IMR-90 (cell line): ENCODE data around the gene RNASE4. TPM values are rescaled to one million over a fixed set of nuclear protein-coding genes. Genes with fewer than 3 reads are reported as not detected.

Experiments used
- ATAC-seq: fragments of 200-7000 bp; cut with Tn5 transposase; 2 replicates; pipeline ENCODE4 v1.9.1; 2020; ENCODE audit warnings: low read depth, mild to moderate bottlenecking, moderate library complexity
- BruUV-seq: library from RNA; stranded (reverse); fragments of 400-500 nt; replicated peaks from 2 replicates; lab custom pipeline; 2021; lab: Mats Ljungman, UMichigan
- CTCF ChIA-PET: fragments of 300-600 bp; formaldehyde crosslinking; extraction: SDS; loops from one replicate; lab custom pipeline; 2021; ENCODE audit warnings: antibody characterized with exemption; lab: Yijun Ruan, JAX
- POLR2A ChIA-PET: fragments of 300-600 bp; sonication (Branson Sonifier 250); formaldehyde crosslinking; loops from one replicate; lab custom pipeline; 2022; ENCODE audit warnings: antibody characterized with exemption; ENCODE audit not compliant: unreplicated experiment; lab: Charles Lee
- DNase-seq: peaks from one replicate; pipeline ENCODE4 v3.0.0; 2013
- H2AFZ ChIP-seq: replicated peaks from 2 replicates; pipeline ENCODE3; 2013; ENCODE audit warnings: low read length, mild to moderate bottlenecking; ENCODE audit not compliant: poor library complexity
- H2AK5ac ChIP-seq: 2 replicates; pipeline ENCODE4 v1.6.1; 2013; ENCODE audit warnings: low read depth, low read length, inconsistent platforms
- H2AK9ac ChIP-seq: replicated peaks from 2 replicates; pipeline ENCODE3; 2013; ENCODE audit warnings: mild to moderate bottlenecking, low read depth, low read length, moderate library complexity; ENCODE audit not compliant: poor library complexity
- H2BK120ac ChIP-seq: 2 replicates; pipeline ENCODE4 v1.6.1; 2013; ENCODE audit warnings: low read depth, low read length, inconsistent platforms
- H2BK15ac ChIP-seq: 3 replicates; pipeline ENCODE4 v1.6.1; 2013; ENCODE audit warnings: low read depth, low read length, inconsistent platforms
- H2BK20ac ChIP-seq: 2 replicates; pipeline ENCODE4 v1.6.1; 2013; ENCODE audit warnings: low read depth, mild to moderate bottlenecking, inconsistent platforms, low read length, moderate library complexity
- H2BK5ac ChIP-seq: 2 replicates; pipeline ENCODE4 v1.6.1; 2013; ENCODE audit warnings: mild to moderate bottlenecking, low read depth, low read length, inconsistent platforms; ENCODE audit not compliant: poor library complexity, severe bottlenecking
- H3K14ac ChIP-seq: replicated peaks from 2 replicates; pipeline ENCODE4 v1.6.1; 2013; ENCODE audit warnings: low read depth, low read length, inconsistent platforms
- H3K18ac ChIP-seq: 2 replicates; pipeline ENCODE4 v1.6.1; 2013; ENCODE audit warnings: low read depth, low read length, control low read depth
- H3K23ac ChIP-seq: 2 replicates; pipeline ENCODE4 v1.6.1; 2013; ENCODE audit warnings: low read depth, low read length, inconsistent platforms
- H3K27ac ChIP-seq: 2 replicates; pipeline ENCODE4 v1.5.1; 2013; ENCODE audit warnings: mild to moderate bottlenecking, control low read depth, low read length; ENCODE audit not compliant: insufficient read depth
- H3K27me3 ChIP-seq: 2 replicates; pipeline ENCODE4 v1.6.1; 2013; ENCODE audit warnings: low read length; ENCODE audit not compliant: control insufficient read depth, insufficient read depth
- H3K36me3 ChIP-seq: 2 replicates; pipeline ENCODE4 v1.6.1; 2013; ENCODE audit warnings: low read length, mixed read lengths; ENCODE audit not compliant: control insufficient read depth, insufficient read depth
- H3K4ac ChIP-seq: 2 replicates; pipeline ENCODE4 v1.6.1; 2013; ENCODE audit warnings: low read depth, low read length, inconsistent platforms
- H3K4me1 ChIP-seq: 2 replicates; pipeline ENCODE4 v1.6.1; 2013; ENCODE audit warnings: low read length, mixed read lengths; ENCODE audit not compliant: control insufficient read depth, insufficient read depth
- H3K4me2 ChIP-seq: 2 replicates; pipeline ENCODE4 v1.6.1; 2013; ENCODE audit warnings: low read depth, mild to moderate bottlenecking, control low read depth, low read length, moderate library complexity
- H3K4me3 ChIP-seq: 2 replicates; pipeline ENCODE4 v1.5.1; 2013; ENCODE audit warnings: low read depth, mild to moderate bottlenecking, control low read depth, low read length, moderate library complexity; ENCODE audit not compliant: insufficient read depth
- H3K56ac ChIP-seq: 2 replicates; pipeline ENCODE4 v1.6.1; 2013; ENCODE audit warnings: low read length, inconsistent platforms; ENCODE audit not compliant: insufficient read depth; ENCODE audit errors: extremely low read depth
- H3K79me1 ChIP-seq, 2 experiments: 2 replicates each; pipeline ENCODE4 v1.6.1; 2013; ENCODE audit warnings: low read length in 2 of 2, inconsistent platforms in 1 of 2, low read depth in 1 of 2
- H3K9ac ChIP-seq: 2 replicates; pipeline ENCODE4 v1.6.1; 2013; ENCODE audit warnings: low read depth, low read length, control low read depth
- H3K9me1 ChIP-seq: 2 replicates; pipeline ENCODE4 v1.6.1; 2013; ENCODE audit warnings: low read length, inconsistent platforms; ENCODE audit not compliant: insufficient read depth
- H3K9me3 ChIP-seq: 2 replicates; pipeline ENCODE4 v1.6.1; 2013; ENCODE audit warnings: low read length; ENCODE audit not compliant: control insufficient read depth, insufficient read depth
- H4K20me1 ChIP-seq: 2 replicates; pipeline ENCODE4 v1.6.1; 2013; ENCODE audit warnings: low read length, inconsistent platforms; ENCODE audit not compliant: insufficient read depth
- H4K5ac ChIP-seq: 2 replicates; pipeline ENCODE4 v1.6.1; 2013; ENCODE audit warnings: mild to moderate bottlenecking, low read depth, low read length, control low read depth
- H4K8ac ChIP-seq, 2 experiments: 2 replicates each; pipeline ENCODE4 v1.6.1; 2013; ENCODE audit warnings: low read depth in 2 of 2, low read length in 2 of 2, control low read depth in 1 of 2, inconsistent platforms in 1 of 2
- H4K91ac ChIP-seq: 2 replicates; pipeline ENCODE4 v1.6.1; 2013; ENCODE audit warnings: low read depth, low read length, inconsistent platforms; ENCODE audit not compliant: insufficient read depth
- BHLHE40 ChIP-seq: fragments of 150-350 bp; IDR thresholded peaks from 2 replicates; pipeline ENCODE4 v1.6.1; 2016; ENCODE audit warnings: mild to moderate bottlenecking, low read depth, low read length
- CEBPB ChIP-seq: IDR thresholded peaks from 2 replicates; pipeline ENCODE4 v1.6.1; 2012; ENCODE audit warnings: low read depth, low read length, improper control_type of control experiment
- CHD1 ChIP-seq: IDR thresholded peaks from 2 replicates; pipeline ENCODE4 v1.6.1; 2012; ENCODE audit warnings: low read depth, low read length, improper control_type of control experiment
- FOS ChIP-seq: fragments of 150-350 bp; IDR thresholded peaks from 2 replicates; pipeline ENCODE4 v1.6.1; 2016; ENCODE audit warnings: low read depth, low read length
- MAFK ChIP-seq: IDR thresholded peaks from 2 replicates; pipeline ENCODE4 v1.6.1; 2012; ENCODE audit warnings: low read depth, low read length, improper control_type of control experiment
- MAZ ChIP-seq: IDR thresholded peaks from 2 replicates; pipeline ENCODE4 v1.6.1; 2012; ENCODE audit warnings: low read depth, mild to moderate bottlenecking, low read length, improper control_type of control experiment, moderate library complexity, borderline replicate concordance
- POLR2A ChIP-seq: IDR thresholded peaks from 2 replicates; pipeline ENCODE4 v1.6.1; 2012; ENCODE audit warnings: mild to moderate bottlenecking, low read depth, low read length
- RAD21 ChIP-seq: IDR thresholded peaks from 2 replicates; pipeline ENCODE4 v1.6.1; 2012; ENCODE audit warnings: low read length, improper control_type of control experiment
- RCOR1 ChIP-seq: IDR thresholded peaks from 2 replicates; pipeline ENCODE4 v1.6.1; 2012; ENCODE audit warnings: mild to moderate bottlenecking, low read length, improper control_type of control experiment; ENCODE audit not compliant: insufficient replicate concordance
- RFX5 ChIP-seq: IDR thresholded peaks from 2 replicates; pipeline ENCODE4 v1.8.0; 2012; ENCODE audit warnings: low read depth, mild to moderate bottlenecking, low read length, moderate library complexity
- SMC3 ChIP-seq: fragments of 150-350 bp; IDR thresholded peaks from 2 replicates; pipeline ENCODE4 v1.6.1; 2016; ENCODE audit warnings: low read depth, mild to moderate bottlenecking, antibody characterized with exemption, low read length, moderate library complexity
- WGBS, 2 experiments: methylation state at CpG; one replicate each; pipeline versions ENCODE4 v1.1.5 to v1.1.7; 2013; ENCODE audit warnings: missing lambda C conversion rate in 2 of 2; ENCODE audit not compliant: insufficient read length in 1 of 2; ENCODE audit errors: extremely low coverage in 2 of 2; 5-methylcytosine and 5-hydroxymethylcytosine counted together
- dilution Hi-C: fragments of 300-500 bp; cut with HindIII; formaldehyde crosslinking; loops from one replicate; pipeline ENCODE4 v1.14.3; 2018; ENCODE audit warnings: low sequenced_read_pairs; ENCODE audit not compliant: unreplicated experiment
- in situ Hi-C: fragments of 300-500 bp; cut with MboI; formaldehyde crosslinking; loops from 3 replicates; pipeline ENCODE4 v1.14.3; 2019; ENCODE audit warnings: low sequenced_read_pairs, inconsistent platforms, mixed read lengths
- intact Hi-C: fragments of 100-400 bp; cut with micrococcal nuclease; formaldehyde crosslinking; loops from 2 replicates; pipeline ENCODE4 v1.10.0; 2022
- polyA plus RNA-seq, 3 experiments: library from polyadenylated mRNA; depleted of rRNA; stranded (reverse); fragments of >200 nt; gene quantifications; 2 replicates each; pipeline ENCODE4 v1.2.3, GENCODE V29; 2012; ENCODE audit warnings: low replicate concordance in 1 of 3
- total RNA-seq: library from RNA; depleted of rRNA; stranded (reverse); fragments of >200 nt; gene quantifications from 2 replicates; pipeline ENCODE4 v1.2.3, GENCODE V29; 2012
- TF ChIP-seq, protein P1 (sequence below): conservative IDR thresholded peaks from 2 replicates; pipeline ENCODE4 v1.5.1; 2012; ENCODE audit warnings: mild to moderate bottlenecking, low read depth, low read length, improper control_type of control experiment
- TF ChIP-seq, protein P2 (sequence below): fragments of 150-350 bp; IDR thresholded peaks from 2 replicates; pipeline ENCODE4 v1.6.1; 2017; ENCODE audit warnings: mild to moderate bottlenecking, antibody characterized with exemption, low read length, low read depth

RNASE4 gene
- total and polyA plus RNA-seq, 2 of the 4 experiments (the other 2 are of a cell fraction), result 10.4 to 11.6 TPM

DNA sequence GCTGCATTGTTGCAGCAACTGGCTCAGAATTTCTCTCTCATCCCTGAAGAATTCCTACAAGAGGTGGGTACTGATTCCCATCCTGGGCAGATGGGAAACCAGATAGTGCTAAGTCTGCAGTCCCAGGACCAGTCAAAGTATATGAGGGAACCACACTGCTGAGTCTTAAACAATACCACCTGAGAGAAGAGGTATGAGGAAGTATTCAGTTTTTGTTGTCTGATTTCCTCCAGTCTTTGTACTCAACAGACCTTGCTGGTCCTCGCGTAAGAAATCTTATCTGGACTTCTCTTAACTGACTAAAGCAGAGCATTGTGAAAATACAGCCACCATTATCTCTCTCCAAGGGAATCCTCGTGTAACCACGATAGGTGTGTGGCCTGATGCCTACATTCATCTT, 57.8 kb downstream of the RNASE4 start:
- H2BK15ac ChIP-seq, result no peak overlapping the region
- POLR2A ChIA-PET, result no interaction called here
- in situ Hi-C loops, result no loop called here

More for the DNA sequence above, 57.8 kb downstream of the RNASE4 start:
- dilution Hi-C loops (no loop called here), intact Hi-C loops (no loop called here)
- Histone ChIP-seq H3K4me1 (no peaks in the 10 kb centered on the region), H3K23ac (no peak overlapping the region), H2AFZ (no peak overlapping the region), H3K79me1 (no peaks in the 10 kb centered on the region), H3K9me1 (no peaks in the 10 kb centered on the region), H2AK9ac (no peak overlapping the region), H3K27ac (no peak overlapping the region), H3K14ac (no peak overlapping the region), H3K9me3 (no peaks in the 10 kb centered on the region), H2BK5ac (no peak overlapping the region), H3K36me3 (no peaks in the 10 kb centered on the region), H3K9ac (no peak overlapping the region), H2AK5ac (no peak overlapping the region), H3K18ac (no peak overlapping the region), H3K27me3 (no peaks in the 10 kb centered on the region), H2BK120ac (no peak overlapping the region), H4K5ac (no peak overlapping the region), H4K20me1 (no peaks in the 10 kb centered on the region), H4K91ac (no peak overlapping the region), H3K56ac (no peak overlapping the region), H4K8ac (no peak overlapping the region), H3K4ac (no peak overlapping the region), H3K4me2 (no peak overlapping the region), H3K4me3 (no peak overlapping the region), H2BK20ac (no peak overlapping the region)
- ATAC-seq, result no peak
- no peak for DNase-seq
- no peak for TF ChIP-seq SMC3
- no peak for TF ChIP-seq RFX5
- TF ChIP-seq RAD21, result no peak
- no peak for TF ChIP-seq POLR2A
- TF ChIP-seq MAZ, result no peak
- no peak for TF ChIP-seq MAFK
- TF ChIP-seq FOS, result no peak
- TF ChIP-seq CEBPB, result no peak
- TF ChIP-seq CHD1, result no peak
- TF ChIP-seq, protein P1, sequence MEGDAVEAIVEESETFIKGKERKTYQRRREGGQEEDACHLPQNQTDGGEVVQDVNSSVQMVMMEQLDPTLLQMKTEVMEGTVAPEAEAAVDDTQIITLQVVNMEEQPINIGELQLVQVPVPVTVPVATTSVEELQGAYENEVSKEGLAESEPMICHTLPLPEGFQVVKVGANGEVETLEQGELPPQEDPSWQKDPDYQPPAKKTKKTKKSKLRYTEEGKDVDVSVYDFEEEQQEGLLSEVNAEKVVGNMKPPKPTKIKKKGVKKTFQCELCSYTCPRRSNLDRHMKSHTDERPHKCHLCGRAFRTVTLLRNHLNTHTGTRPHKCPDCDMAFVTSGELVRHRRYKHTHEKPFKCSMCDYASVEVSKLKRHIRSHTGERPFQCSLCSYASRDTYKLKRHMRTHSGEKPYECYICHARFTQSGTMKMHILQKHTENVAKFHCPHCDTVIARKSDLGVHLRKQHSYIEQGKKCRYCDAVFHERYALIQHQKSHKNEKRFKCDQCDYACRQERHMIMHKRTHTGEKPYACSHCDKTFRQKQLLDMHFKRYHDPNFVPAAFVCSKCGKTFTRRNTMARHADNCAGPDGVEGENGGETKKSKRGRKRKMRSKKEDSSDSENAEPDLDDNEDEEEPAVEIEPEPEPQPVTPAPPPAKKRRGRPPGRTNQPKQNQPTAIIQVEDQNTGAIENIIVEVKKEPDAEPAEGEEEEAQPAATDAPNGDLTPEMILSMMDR, result no peak
- TF ChIP-seq, protein P2, sequence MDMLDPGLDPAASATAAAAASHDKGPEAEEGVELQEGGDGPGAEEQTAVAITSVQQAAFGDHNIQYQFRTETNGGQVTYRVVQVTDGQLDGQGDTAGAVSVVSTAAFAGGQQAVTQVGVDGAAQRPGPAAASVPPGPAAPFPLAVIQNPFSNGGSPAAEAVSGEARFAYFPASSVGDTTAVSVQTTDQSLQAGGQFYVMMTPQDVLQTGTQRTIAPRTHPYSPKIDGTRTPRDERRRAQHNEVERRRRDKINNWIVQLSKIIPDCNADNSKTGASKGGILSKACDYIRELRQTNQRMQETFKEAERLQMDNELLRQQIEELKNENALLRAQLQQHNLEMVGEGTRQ, result no peak
- no peak for TF ChIP-seq RCOR1
- no peak for TF ChIP-seq BHLHE40
- BruUV-seq, result no TSS peak
- CTCF ChIA-PET, result no interaction called here
- no CpG with 5 or more reads among the region's 4 CpGs for WGBS, 2 experiments
